Caco-2 (cell line): ENCODE data around the gene SYT1. TPM values are rescaled to one million over a fixed set of nuclear protein-coding genes. Genes with fewer than 3 reads are reported as not detected.

Experiments
- BruUV-seq: library from RNA; stranded (reverse); fragments of 400-500 nt; replicated peaks from 2 replicates; lab custom pipeline; 2021; lab: Mats Ljungman, UMichigan
- CTCF ChIA-PET: fragments of 300-600 bp; sonication (Branson Sonifier 250); formaldehyde crosslinking; loops from one replicate; lab custom pipeline; 2022; ENCODE audit warnings: antibody characterized with exemption; lab: Charles Lee
- POLR2A ChIA-PET: fragments of 300-600 bp; sonication (Branson Sonifier 250); formaldehyde crosslinking; loops from one replicate; lab custom pipeline; 2022; ENCODE audit warnings: antibody characterized with exemption; lab: Charles Lee
- DNase-seq, 2 experiments: peaks; one replicate each; pipeline versions ENCODE4 v3.0.0 to v3.0.0-alpha.2; 2020 to 2022
- H3K27me3 ChIP-seq: replicated peaks from 2 replicates; pipeline ENCODE4 v1.6.0; 2011; ENCODE audit warnings: low read length; ENCODE audit not compliant: control insufficient read depth, insufficient read depth
- H3K36me3 ChIP-seq: 2 replicates; pipeline ENCODE4 v1.5.1; 2011; ENCODE audit warnings: low read length; ENCODE audit not compliant: control insufficient read depth, insufficient read depth
- H3K4me1 ChIP-seq: fragments of 250-450 bp; sonication (Bioruptor Pico); 2 replicates; pipeline ENCODE4 v1.5.1; 2020; ENCODE audit warnings: mild to moderate bottlenecking
- H3K4me3 ChIP-seq: 2 replicates; pipeline ENCODE4 v1.5.1; 2011; ENCODE audit warnings: low read depth, mild to moderate bottlenecking, control low read depth, low read length
- H3K9me3 ChIP-seq: fragments of 250-450 bp; sonication (Bioruptor Pico); 2 replicates; pipeline ENCODE4 v1.5.1; 2020; ENCODE audit warnings: mild to moderate bottlenecking, moderate library complexity
- H3K27ac Mint-ChIP-seq: one replicate; pipeline ENCODE4 v1.8.0; 2022; ENCODE audit warnings: mixed read lengths; ENCODE audit not compliant: unreplicated experiment
- H3K27me3 Mint-ChIP-seq: one replicate; pipeline ENCODE4 v1.8.0; 2022; ENCODE audit warnings: mixed read lengths; ENCODE audit not compliant: insufficient read depth, unreplicated experiment
- H3K36me3 Mint-ChIP-seq: one replicate; pipeline ENCODE4 v1.8.0; 2022; ENCODE audit warnings: mild to moderate bottlenecking, mixed read lengths; ENCODE audit not compliant: insufficient read depth, unreplicated experiment
- H3K4me1 Mint-ChIP-seq: one replicate; pipeline ENCODE4 v1.8.0; 2022; ENCODE audit warnings: low read depth, mixed read lengths; ENCODE audit not compliant: unreplicated experiment
- H3K4me3 Mint-ChIP-seq: one replicate; pipeline ENCODE4 v1.8.0; 2022; ENCODE audit warnings: mild to moderate bottlenecking, moderate library complexity, mixed read lengths; ENCODE audit not compliant: unreplicated experiment
- H3K9me3 Mint-ChIP-seq: one replicate; pipeline ENCODE4 v1.8.0; 2022; ENCODE audit warnings: mixed read lengths; ENCODE audit not compliant: unreplicated experiment
- CTCF ChIP-seq, 2 experiments: fragments of 200-600 bp in 1 of 2; IDR thresholded peaks; 1 replicate in 1 of 2; 2 replicates in 1 of 2; pipeline versions ENCODE4 v1.5.1 to v1.8.0; 2011 to 2022; ENCODE audit warnings: antibody characterized with exemption in 1 of 2, control low read depth in 1 of 2, inconsistent platforms in 1 of 2, low read depth in 1 of 2, low read length in 1 of 2, mild to moderate bottlenecking in 1 of 2, moderate library complexity in 1 of 2; ENCODE audit not compliant: insufficient read depth in 1 of 2, severe bottlenecking in 1 of 2, unreplicated experiment in 1 of 2
- intact Hi-C: fragments of 100-400 bp; cut with micrococcal nuclease; formaldehyde crosslinking; loops from one replicate; pipeline ENCODE4 v1.10.0; 2022; ENCODE audit not compliant: unreplicated experiment
- total RNA-seq: library from RNA; stranded (reverse); gene quantifications from 2 replicates; pipeline ENCODE4 v1.2.3, GENCODE V29; 2022

SYT1 gene
- total RNA-seq, 1 experiment from 2014 or later, result 0.39 TPM

- Mint-ChIP-seq H3K27me3 (peaks cover 3% of the 10 kb centered on the region), H3K4me1 (no peaks in the 10 kb centered on the region), H3K27ac (no peak overlapping the region), H3K9me3 (no peaks in the 10 kb centered on the region), H3K4me3 (no peak overlapping the region), H3K36me3 (no peaks in the 10 kb centered on the region)
- POLR2A ChIA-PET, result no interaction called here
- no peaks in the 10 kb centered on the region for H3K36me3 ChIP-seq
- H3K4me1 ChIP-seq, result no peaks in the 10 kb centered on the region
- H3K4me3 ChIP-seq, result no peak overlapping the region
- intact Hi-C loops, result no loop called here
- no TSS peak for BruUV-seq
- H3K9me3 ChIP-seq, result no peaks in the 10 kb centered on the region
- TF ChIP-seq CTCF (IDR thresholded peaks at IDR 0.05; ENCODE audit: insufficient read depth in 1 of 2, low read depth in 1 of 2, low read length in 1 of 2, severe bottlenecking in 1 of 2, unreplicated experiment in 1 of 2), result no peak
- no peaks in the 10 kb centered on the region for H3K27me3 ChIP-seq
- CTCF ChIA-PET, result no interaction called here
- DNase-seq, result no peak
Measured at GRCh38 chr12:78964521-78964920, 99.9 kb downstream of the SYT1 start.

- H3K9me3 ChIP-seq, result no peaks in the 10 kb centered on the region
- Mint-ChIP-seq H3K27me3 (peaks cover 3% of the 10 kb centered on the region), H3K4me1 (no peaks in the 10 kb centered on the region), H3K9me3 (no peaks in the 10 kb centered on the region), H3K36me3 (no peaks in the 10 kb centered on the region), H3K4me3 (no peak overlapping the region), H3K27ac (no peak overlapping the region)
- no peaks in the 10 kb centered on the region for H3K4me1 ChIP-seq
- H3K4me3 ChIP-seq, result no peak overlapping the region
- H3K36me3 ChIP-seq, result no peaks in the 10 kb centered on the region
- intact Hi-C loops, result no loop called here
- no peaks in the 10 kb centered on the region for H3K27me3 ChIP-seq
- DNase-seq, result no peak
- CTCF ChIA-PET, result no interaction called here
- no TSS peak for BruUV-seq
- POLR2A ChIA-PET, result no interaction called here
- no peak for TF ChIP-seq CTCF (IDR thresholded peaks at IDR 0.05; ENCODE audit: insufficient read depth in 1 of 2, low read depth in 1 of 2, low read length in 1 of 2, severe bottlenecking in 1 of 2, unreplicated experiment in 1 of 2)
Measured at GRCh38 chr12:78966062-78966461, 101.5 kb downstream of the SYT1 start.

- Mint-ChIP-seq H3K4me1 (no peaks in the 10 kb centered on the region), H3K27me3 (peaks cover 3% of the 10 kb centered on the region), H3K9me3 (no peaks in the 10 kb centered on the region), H3K27ac (no peak overlapping the region), H3K4me3 (no peak overlapping the region), H3K36me3 (no peaks in the 10 kb centered on the region)
- no peaks in the 10 kb centered on the region for H3K36me3 ChIP-seq
- intact Hi-C loops, result no loop called here
- BruUV-seq, result no TSS peak
- H3K27me3 ChIP-seq, result no peaks in the 10 kb centered on the region
- no peaks in the 10 kb centered on the region for H3K9me3 ChIP-seq
- no peak overlapping the region for H3K4me3 ChIP-seq
- ChIA-PET CTCF (no interaction called here), POLR2A (no interaction called here)
- H3K4me1 ChIP-seq, result no peaks in the 10 kb centered on the region
- TF ChIP-seq CTCF (IDR thresholded peaks at IDR 0.05; ENCODE audit: insufficient read depth in 1 of 2, low read depth in 1 of 2, low read length in 1 of 2, severe bottlenecking in 1 of 2, unreplicated experiment in 1 of 2), result no peak
- no peak for DNase-seq
Measured at GRCh38 chr12:78966926-78967325, 102.4 kb downstream of the SYT1 start.
